Stimulated activated CD8-positive, alpha-beta memory T cell treated with anti-CD3 and anti-CD28 coated beads, Interleukin-15, amount 100 ng/mL, for 1 hour (primary cell): ENCODE data around the gene TCEA2.

Experiments
- DNase-seq: peaks from one replicate; pipeline ENCODE4 v3.0.0-alpha.2; 2020; ENCODE audit warnings: low read depth

The TCEA2 gene

GRCh38 chr20:64062596-64063388 is at the start of gene TCEA2:
TSS of gene TCEA2 (plus strand) at chr20:64063198. CDS start at chr20:64063313, 115 bp downstream.
- peak; percentile 87 for DNase-seq

GRCh38 chr20:64015635-64016034 is 47.4 kb upstream of the TCEA2 start:
- DNase-seq = no peak

GRCh38 chr20:64021124-64021975 is 41.6 kb upstream of the TCEA2 start:
- DNase-seq = no peak

DNA sequence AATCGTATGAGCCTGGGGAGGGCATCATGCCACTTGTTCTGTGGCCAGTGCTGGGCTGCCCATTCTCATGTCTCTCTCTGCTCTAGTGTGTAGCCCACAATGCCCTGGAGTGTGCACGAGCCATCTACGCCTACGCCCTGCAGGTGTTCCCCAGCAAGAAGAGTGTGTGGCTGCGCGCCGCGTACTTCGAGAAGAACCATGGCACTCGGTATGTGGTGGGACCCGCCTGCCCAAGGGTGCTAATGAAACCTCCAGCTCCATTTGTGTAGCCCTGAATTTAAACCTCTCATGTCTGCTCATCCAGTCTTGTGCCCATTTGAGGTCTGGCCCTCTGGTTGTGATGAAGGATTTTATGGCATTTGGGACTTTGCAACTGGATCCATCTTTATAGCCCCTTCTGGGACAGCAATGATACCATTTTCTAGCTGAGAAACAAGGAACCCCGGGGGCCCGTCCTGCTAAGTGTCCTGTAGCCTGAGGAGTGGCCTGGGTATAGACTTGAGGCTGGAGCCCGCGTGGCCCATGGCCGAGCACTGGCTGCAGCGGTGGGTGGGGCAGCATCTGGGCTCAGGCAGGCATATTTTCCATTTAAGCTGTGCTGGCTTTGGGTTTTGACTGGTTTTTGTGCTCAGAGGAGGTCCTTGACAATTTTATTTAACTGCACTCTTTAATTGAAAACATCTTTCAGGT is 40.2 kb upstream of the TCEA2 start:
- DNase-seq = no peak

DNA sequence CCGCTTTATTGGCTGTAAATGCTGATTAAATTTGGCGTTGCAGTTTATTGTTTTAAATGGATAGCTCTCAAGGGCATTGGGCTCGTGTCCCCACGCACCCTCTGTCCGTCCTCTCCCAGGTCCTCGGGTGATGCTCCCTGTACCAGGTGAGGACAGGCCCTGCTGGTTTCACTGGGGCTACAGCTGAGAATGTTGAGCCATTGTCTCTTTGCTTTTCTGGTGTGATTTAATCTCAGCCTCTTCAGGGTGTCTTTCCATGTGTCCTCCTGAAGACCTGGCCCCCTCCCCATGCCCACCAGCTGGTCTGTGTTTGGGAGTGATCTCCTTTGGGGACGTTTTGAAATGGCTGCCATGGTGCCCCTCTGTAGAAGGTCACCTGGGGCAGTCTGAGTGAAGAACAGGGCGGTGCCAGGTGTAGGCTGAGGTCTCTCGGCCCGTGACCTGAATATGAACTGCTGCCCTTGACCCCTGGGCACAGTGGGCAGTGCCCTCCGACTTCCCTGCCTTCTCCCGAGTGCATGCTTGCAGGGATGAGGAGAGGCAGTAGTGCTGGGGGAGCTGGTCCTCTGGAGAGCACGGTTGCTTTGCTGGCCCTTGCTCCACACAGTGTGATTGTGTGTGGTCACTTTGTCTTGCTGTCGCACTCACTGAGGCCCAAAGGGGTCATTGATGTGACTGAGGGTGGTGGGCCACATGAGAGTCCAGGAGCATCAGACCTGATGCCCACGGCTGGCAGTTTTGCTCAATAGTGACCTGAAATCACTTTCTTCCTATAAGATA is 39.4 kb upstream of the TCEA2 start:
- no peak for DNase-seq

GRCh38 chr20:64024141-64024990 is 38.6 kb upstream of the TCEA2 start:
- DNase-seq = no peak

DNA sequence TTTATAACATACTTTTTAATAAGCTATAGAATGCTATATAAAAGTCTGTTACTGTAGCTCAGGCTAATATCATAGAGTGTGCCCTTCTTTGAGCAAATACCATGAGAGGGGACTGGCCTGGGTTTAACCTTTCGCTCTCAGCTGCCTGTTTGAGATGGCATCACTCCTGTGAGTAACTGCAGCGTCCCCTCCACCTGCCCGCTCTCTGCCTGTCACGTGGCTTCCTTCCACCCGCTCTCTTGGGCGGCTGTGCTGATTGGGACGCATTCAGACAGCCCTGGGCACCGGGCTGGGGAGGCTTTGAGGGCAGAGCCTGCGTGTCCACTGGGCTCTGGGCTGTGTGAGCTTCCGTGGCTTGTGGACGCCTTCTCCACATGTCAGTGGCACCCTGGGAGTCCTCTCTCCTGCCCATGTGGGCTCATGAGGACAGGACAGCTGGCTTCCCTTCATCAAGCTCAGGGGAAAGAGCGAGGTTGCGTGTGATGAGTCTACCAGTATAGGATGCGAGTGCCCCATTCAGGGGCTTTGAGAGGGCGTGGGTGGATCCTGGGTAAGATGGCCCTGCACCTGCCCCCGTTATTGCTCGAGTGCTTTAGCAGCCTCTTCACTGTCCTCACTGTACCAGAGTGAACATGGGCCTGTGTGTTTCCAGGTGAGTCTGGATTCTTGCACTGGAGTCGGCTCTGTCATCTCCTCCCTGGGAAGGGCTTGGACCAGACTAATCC is 37.7 kb upstream of the TCEA2 start:
- no peak for DNase-seq

- DNase-seq = no peak
Measured at GRCh38 chr20:64025826-64026412, 37.1 kb upstream of the TCEA2 start.

DNA sequence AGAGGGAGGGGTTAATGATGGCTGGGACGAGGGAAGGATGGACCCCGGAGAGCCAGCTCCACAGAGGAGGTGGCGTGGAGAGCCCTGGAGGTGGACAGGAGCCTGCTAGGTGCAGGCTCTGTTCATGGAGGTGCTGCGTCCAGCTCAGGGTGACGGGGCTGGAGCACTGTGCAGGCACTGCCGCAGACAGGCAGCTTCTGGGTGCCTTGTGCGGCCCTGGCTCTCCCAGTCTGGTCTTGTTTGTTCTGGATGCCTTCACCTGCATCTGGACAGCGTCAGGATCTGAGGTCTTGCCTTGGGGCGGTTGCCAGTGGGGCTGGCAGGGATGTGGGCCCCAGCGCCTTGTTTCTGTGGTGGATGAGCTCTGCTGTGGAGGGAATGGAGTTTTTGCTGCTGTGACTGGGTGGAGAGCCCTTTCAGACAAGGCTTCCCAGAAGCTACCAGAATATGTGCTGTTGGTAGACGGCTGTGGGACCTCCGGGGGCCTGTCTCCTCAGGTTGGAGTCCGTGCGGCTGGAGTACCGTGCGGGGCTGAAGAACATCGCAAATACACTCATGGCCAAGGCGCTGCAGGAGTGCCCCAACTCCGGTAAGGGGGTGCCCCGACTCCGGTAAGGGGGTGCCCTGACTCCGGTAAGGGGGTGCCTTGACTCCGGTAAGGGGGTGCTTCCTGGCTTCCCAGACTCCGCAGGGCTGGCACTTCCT is 34.9 kb upstream of the TCEA2 start:
- no peak for DNase-seq

DNA sequence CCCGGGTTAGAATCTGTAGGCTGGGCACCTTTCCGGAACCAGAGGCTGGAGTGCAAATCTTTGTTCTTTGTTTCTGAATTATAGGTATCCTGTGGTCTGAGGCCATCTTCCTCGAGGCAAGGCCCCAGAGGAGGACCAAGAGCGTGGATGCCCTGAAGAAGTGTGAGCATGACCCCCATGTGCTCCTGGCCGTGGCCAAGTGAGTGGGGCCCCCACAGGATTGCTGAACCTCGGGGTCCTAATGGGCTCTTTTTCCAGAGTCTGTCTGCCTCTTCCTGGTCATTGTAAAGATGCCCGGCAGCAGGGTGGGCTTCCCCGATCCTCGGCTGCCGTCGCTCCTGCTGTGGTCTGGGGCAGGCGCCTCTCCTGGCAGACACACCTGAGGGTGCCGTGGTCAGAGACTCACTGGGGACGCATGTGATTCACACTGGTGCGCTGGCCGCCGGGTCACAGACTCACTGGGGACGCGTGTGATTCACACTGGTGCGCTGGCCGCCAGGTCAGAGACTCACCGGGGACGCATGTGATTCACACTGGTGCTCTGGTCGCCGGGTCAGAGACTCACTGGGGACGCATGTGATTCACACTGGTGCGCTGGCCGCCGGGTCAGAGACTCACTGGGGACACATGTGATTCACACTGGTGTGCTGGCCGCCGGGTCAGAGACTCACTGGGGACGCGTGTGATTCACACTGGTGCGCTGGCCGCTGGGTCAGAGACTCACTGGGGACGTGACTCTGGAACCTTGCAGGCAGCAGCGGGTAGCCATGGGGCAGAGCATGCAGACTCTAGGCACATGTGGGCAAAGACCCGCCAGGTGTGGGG is 33.5 kb upstream of the TCEA2 start:
- DNase-seq = no peak

GRCh38 chr20:64030371-64031134 is 32.4 kb upstream of the TCEA2 start:
- no peak for DNase-seq

- DNase-seq = no peak
Measured at GRCh38 chr20:64031822-64032314, 31.1 kb upstream of the TCEA2 start.

DNA sequence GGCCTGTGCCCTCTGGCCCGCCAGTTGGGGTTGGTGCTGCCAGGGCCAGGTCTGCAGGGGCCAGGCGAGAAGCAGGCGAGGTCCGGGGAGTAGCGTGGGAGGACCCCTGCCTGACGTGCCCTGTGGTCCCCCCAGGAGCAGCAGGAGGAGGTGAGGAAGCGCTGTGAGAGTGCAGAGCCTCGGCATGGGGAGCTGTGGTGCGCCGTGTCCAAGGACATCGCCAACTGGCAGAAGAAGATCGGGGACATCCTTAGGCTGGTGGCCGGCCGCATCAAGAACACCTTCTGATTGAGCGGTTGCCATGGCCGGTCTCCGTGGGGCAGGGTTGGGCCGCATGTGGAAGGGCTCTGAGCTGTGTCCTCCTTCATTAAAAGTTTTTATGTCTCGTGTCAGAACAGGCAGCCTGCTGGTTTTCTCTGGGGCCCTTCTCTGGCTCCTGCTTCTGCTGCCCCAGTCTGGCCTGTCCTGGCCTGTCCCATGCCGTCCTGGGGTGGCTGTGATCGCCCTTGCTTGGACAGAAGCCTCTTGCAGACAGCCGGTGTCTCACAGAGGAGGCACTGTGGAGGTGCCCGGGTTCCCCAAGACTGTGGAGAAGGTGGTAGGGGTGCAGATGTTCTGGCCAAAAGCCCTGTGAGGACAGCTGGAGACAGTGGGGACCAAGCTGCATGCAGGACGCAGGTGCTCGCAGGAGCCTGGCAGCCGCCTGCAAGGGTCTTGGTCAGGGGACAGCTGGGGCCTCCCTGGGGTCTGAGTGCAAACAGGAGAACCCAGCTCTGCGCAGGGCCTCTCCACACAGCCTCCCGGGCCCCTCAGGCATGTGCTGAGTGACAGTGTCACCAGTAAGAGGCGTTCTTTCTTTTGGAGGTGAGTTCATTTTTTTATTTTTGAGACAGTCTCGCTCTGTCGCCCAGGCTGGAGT is 30.0 kb upstream of the TCEA2 start:
- DNase-seq = no peak

DNA sequence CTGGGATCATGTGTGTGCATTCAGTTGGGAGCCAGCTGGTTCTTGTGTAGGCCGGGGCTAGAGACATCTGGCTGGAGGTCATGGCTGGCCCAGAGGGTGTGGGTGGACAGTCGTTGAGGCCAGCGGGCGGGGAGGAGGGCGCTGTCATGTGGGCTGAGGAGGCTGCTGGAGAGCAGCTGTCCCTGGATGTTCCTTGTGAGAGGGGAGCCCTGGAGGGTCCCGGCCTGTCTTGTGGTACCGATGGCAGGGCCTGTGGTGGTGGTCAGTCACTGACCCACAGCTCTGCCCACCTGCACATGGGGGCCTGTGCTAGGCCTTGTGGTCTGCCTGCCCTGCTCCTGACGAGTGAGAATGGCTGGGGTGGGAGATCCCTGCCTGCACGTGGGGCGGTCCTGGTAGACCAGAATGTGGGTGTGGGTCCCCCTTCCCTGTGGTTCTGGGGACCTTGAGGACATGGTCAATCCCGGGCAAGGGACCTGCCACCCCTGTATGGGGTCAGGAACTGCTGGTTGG is 29.0 kb upstream of the TCEA2 start:
- DNase-seq = no peak

GRCh38 chr20:64035066-64035932 is 27.7 kb upstream of the TCEA2 start:
- no peak for DNase-seq
